NCI-H345 (cell line): Measurements from ENCODE around the gene DPF1.

Source experiments
- DNase-seq: peaks from one replicate; lab custom pipeline; 2025; lab: John Stamatoyannopoulos, UW

The DPF1 gene

GRCh38 chr19:38221421-38221820 is 2.6 kb downstream of the DPF1 start:
- DNase-seq = no peak

GRCh38 chr19:38219221-38219620 is 4.8 kb downstream of the DPF1 start:
- no peak for DNase-seq

GRCh38 chr19:38218204-38218603 is 5.8 kb downstream of the DPF1 start:
- no peak for DNase-seq

GRCh38 chr19:38216785-38217641 is 7.0 kb downstream of the DPF1 start:
- DNase-seq = no peak

GRCh38 chr19:38213911-38214625 is 10.0 kb downstream of the DPF1 start:
- DNase-seq = no peak

GRCh38 chr19:38213469-38213868 is 10.6 kb downstream of the DPF1 start:
- DNase-seq = no peak

GRCh38 chr19:38211766-38212165 is 12.3 kb downstream of the DPF1 start:
- no peak for DNase-seq

- DNase-seq = no peak
These were observed 12.9 kb downstream of the DPF1 start for GRCh38 chr19:38211151-38211591.

- peak; percentile 83 for DNase-seq
These were observed 13.5 kb downstream of the DPF1 start for GRCh38 chr19:38210458-38210987.

- no peak for DNase-seq
These were observed 14.2 kb downstream of the DPF1 start for GRCh38 chr19:38209671-38210457.

GRCh38 chr19:38209152-38209551 is 14.9 kb downstream of the DPF1 start:
- DNase-seq = no peak

GRCh38 chr19:38208571-38208970 is 15.5 kb downstream of the DPF1 start:
- no peak for DNase-seq

GRCh38 chr19:38207543-38207942 is 16.5 kb downstream of the DPF1 start:
- no peak for DNase-seq

GRCh38 chr19:38206928-38207327 is 17.1 kb downstream of the DPF1 start:
- DNase-seq = no peak

GRCh38 chr19:38206006-38206745 is 17.8 kb downstream of the DPF1 start:
- no peak for DNase-seq

GRCh38 chr19:38204728-38205127 is 19.3 kb downstream of the DPF1 start:
- peak; percentile 92 for DNase-seq

GRCh38 chr19:38204096-38204495 is 19.9 kb downstream of the DPF1 start:
- DNase-seq = peak; percentile 96

GRCh38 chr19:38203197-38203596 is 20.8 kb downstream of the DPF1 start:
- DNase-seq = no peak

- DNase-seq = no peak
These were observed 21.5 kb downstream of the DPF1 start for GRCh38 chr19:38202504-38202903.

- DNase-seq = no peak
These were observed 22.3 kb downstream of the DPF1 start for GRCh38 chr19:38201731-38202130.

GRCh38 chr19:38199340-38199739 is 24.7 kb downstream of the DPF1 start:
- no peak for DNase-seq
